Raji (cell line): ENCODE measurements around the gene ARHGAP9.

Experiments
- POLR2A ChIP-seq: IDR thresholded peaks from 2 replicates; pipeline ENCODE4 v1.6.1; 2011; ENCODE audit warnings: low read depth, low read length, control low read depth; ENCODE audit not compliant: insufficient read depth

The ARHGAP9 gene

DNA sequence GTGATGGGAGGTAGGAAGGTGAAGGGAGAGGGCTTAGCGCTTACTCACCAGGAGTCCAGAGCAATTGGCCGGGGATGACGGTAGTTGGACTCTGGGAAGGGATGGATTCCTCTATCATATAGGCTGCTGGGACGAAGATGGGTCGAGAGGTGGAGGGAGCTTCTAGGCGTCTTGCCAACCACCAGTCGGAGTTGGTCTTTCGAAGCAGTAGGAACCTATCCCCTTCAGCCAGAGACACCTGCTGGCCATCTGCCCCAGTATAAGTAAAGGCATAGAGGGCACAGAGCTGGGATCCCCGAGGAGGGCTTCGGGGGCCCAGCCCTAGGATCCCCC lies 657 bp downstream of the ARHGAP9 start:
- no peak for TF ChIP-seq POLR2A

- peak; percentile 61; the same call in 1 of the 2 replicates for TF ChIP-seq POLR2A
These were observed 1.7 kb downstream of the ARHGAP9 start for GRCh38 chr12:57477710-57478681.

- no peak for TF ChIP-seq POLR2A
These were observed 2.5 kb downstream of the ARHGAP9 start for GRCh38 chr12:57476993-57477709.

DNA sequence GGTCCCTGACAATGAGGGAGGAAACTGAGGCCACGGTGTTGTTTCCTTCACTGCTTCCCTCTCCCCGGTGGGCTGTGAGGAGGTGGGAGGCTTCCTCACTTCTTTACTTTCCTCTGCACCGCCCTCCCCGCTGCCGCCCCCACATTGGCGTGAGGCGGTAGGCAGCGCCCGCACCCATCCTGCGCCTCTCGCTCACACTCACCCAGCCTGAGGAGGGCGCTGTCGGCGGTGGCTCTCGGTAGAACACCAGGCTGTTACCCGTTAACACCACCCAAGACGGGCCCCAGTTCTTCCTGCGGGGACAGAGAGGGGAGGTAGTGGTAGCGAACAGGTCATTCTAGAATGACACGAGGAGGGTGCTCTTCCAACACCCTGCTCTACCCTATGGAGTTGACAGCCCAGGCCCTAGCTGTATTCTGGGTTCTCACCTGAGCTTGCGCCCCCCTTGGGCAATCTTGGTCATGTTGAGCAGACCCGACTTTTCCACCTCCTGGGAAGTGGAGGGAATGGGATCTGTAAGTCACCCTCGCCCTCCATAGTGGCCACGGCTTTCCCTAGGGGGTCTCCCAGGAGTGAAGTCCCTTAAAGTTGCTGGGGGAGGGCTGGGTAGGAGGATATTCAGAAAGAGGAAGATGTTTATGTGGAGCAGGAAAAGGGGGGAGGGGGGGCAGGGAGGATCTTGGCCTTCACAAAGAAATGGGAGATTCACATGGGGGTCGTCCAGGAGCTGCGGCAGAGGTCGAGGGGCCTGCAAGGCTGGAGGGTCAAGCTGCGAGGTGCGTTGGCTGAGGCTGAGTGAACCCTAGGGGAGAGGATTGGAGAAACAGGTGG lies 3.3 kb downstream of the ARHGAP9 start:
- TF ChIP-seq POLR2A = no peak

GRCh38 chr12:57475271-57476161 lies 4.2 kb downstream of the ARHGAP9 start:
- no peak for TF ChIP-seq POLR2A

GRCh38 chr12:57474862-57475261 lies 4.8 kb downstream of the ARHGAP9 start:
- no peak for TF ChIP-seq POLR2A

GRCh38 chr12:57474430-57474829 lies 5.2 kb downstream of the ARHGAP9 start:
- TF ChIP-seq POLR2A = no peak

GRCh38 chr12:57473886-57474285 lies 5.8 kb downstream of the ARHGAP9 start:
- TF ChIP-seq POLR2A = no peak

DNA sequence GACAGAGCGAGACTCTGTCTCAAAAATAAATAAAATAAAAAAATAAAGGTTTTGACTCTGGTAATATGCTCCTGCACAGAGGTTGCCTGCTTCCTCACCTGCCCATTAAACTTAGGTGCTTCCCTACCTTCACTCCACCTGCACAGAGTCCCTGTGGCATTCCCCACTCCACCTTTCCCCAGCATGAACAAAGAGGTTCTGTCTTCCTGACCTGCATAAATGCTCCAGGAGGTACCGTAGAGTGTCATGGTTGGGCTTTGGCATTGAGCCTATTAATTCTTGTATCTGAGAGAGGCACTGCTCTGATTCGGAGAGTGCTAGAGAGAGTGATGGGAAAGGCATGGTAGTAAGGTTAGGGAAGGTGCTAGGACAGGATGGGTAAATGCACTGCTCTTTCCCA lies 6.3 kb downstream of the ARHGAP9 start:
- no peak for TF ChIP-seq POLR2A

DNA sequence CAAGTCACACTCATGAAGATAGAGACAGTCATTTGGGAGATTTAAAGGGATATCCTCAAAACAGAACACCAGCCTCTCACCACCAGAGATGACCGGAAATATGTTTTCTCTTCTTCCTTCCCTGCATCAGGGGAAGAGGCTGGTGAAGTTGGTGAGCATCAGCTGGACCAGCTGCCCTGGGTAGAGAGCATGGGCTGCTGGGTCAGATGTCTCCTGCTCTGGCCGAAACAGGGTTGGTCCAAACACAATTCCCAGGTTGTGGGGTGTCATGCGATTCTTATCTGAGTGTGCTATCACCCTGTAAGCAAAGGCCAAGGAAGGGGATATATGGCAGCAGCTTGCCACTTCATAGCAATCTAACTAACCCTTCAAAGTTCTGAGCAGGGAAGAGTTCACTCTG lies 7.3 kb downstream of the ARHGAP9 start:
- no peak for TF ChIP-seq POLR2A

- TF ChIP-seq POLR2A = no peak
These were observed 8.0 kb downstream of the ARHGAP9 start for GRCh38 chr12:57471661-57472060.

DNA sequence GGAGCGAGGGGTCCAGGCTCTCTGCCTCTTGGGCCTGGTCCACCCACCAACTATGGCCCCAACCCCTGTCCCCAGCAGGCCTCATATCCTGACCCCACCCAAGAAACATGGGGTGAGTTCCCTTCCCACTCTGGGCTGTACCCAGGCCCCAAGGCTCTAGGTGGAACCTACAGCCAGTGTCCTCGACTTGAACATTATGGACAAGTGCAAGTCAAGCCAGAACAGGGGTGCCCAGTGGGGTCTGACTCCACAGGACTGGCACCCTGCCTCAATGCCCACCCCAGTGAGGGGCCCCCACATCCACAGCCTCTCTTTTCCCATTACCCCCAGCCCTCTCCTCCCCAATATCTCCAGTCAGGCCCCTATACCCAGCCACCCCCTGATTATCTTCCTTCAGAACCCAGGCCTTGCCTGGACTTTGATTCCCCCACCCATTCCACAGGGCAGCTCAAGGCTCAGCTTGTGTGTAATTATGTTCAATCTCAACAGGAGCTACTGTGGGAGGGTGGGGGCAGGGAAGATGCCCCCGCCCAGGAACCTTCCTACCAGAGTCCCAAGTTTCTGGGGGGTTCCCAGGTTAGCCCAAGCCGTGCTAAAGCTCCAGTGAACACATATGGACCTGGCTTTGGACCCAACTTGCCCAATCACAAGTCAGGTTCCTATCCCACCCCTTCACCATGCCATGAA lies 8.6 kb downstream of the ARHGAP9 start:
- TF ChIP-seq POLR2A = no peak

- TF ChIP-seq POLR2A = no peak
These were observed 9.2 kb downstream of the ARHGAP9 start for GRCh38 chr12:57470286-57470969.
